OCI-LY7 (cell line): ENCODE results near the gene FHIT. TPM values are rescaled to one million over a fixed set of nuclear protein-coding genes. Genes with fewer than 3 reads are reported as not detected.

ENCODE experiments used
- BruUV-seq: library from RNA; stranded (reverse); fragments of 400-500 nt; replicated peaks from 2 replicates; lab custom pipeline; 2021; lab: Mats Ljungman, UMichigan
- CTCF ChIA-PET: fragments of 300-600 bp; sonication (Branson Sonifier 250); formaldehyde crosslinking; loops from one replicate; lab custom pipeline; 2022; ENCODE audit warnings: antibody characterized with exemption; ENCODE audit not compliant: unreplicated experiment; lab: Charles Lee
- POLR2A ChIA-PET: fragments of 300-600 bp; sonication (Branson Sonifier 250); formaldehyde crosslinking; loops from one replicate; lab custom pipeline; 2022; ENCODE audit warnings: antibody characterized with exemption; lab: Charles Lee
- DNase-seq: peaks from one replicate; pipeline ENCODE4 v3.0.0-alpha.2; 2015; ENCODE audit warnings: low spot score
- H2AFZ ChIP-seq: fragments of 200-600 bp; sonication (generic), shearing (Covaris generic); 2 replicates; pipeline ENCODE4 v1.6.1; 2014; ENCODE audit warnings: mild to moderate bottlenecking, antibody characterized with exemption, low read length, moderate library complexity
- H3K27ac ChIP-seq: fragments of 200-600 bp; sonication (generic); 2 replicates; pipeline ENCODE4 v1.5.1; 2014; ENCODE audit warnings: mixed run types, low read depth, mild to moderate bottlenecking, moderate library complexity, low read length, inconsistent platforms; ENCODE audit not compliant: poor library complexity, severe bottlenecking
- H3K36me3 ChIP-seq: fragments of 200-600 bp; sonication (generic); 2 replicates; pipeline ENCODE4 v1.6.1; 2014; ENCODE audit warnings: mild to moderate bottlenecking, antibody characterized with exemption, low read length, moderate library complexity, mixed read lengths; ENCODE audit not compliant: insufficient read depth
- H3K4me1 ChIP-seq: fragments of 200-600 bp; sonication (generic); 2 replicates; pipeline ENCODE4 v1.5.1; 2014; ENCODE audit warnings: mild to moderate bottlenecking, low read length; ENCODE audit not compliant: insufficient read depth, poor library complexity, severe bottlenecking
- H3K4me2 ChIP-seq: fragments of 200-600 bp; sonication (generic); 2 replicates; pipeline ENCODE4 v1.6.1; 2014; ENCODE audit warnings: mild to moderate bottlenecking, low read length
- H3K4me3 ChIP-seq: fragments of 200-600 bp; sonication (generic); 2 replicates; pipeline ENCODE4 v1.5.1; 2014; ENCODE audit warnings: mild to moderate bottlenecking, low read depth, low read length; ENCODE audit not compliant: poor library complexity, severe bottlenecking
- H3K79me2 ChIP-seq: fragments of 200-600 bp; sonication (generic); 2 replicates; pipeline ENCODE4 v1.6.1; 2016; ENCODE audit warnings: low read depth, mild to moderate bottlenecking, low read length, moderate library complexity, mixed read lengths; ENCODE audit not compliant: insufficient read depth
- H3K9me2 ChIP-seq: fragments of 200-600 bp; sonication (generic); 2 replicates; pipeline ENCODE4 v1.6.1; 2016; ENCODE audit warnings: mild to moderate bottlenecking, low read length, mixed read lengths; ENCODE audit not compliant: insufficient read depth
- H3K9me3 ChIP-seq: fragments of 200-600 bp; sonication (generic); 2 replicates; pipeline ENCODE4 v1.6.1; 2014; ENCODE audit warnings: mild to moderate bottlenecking, mixed run types, low read length, mixed read lengths
- H4K20me1 ChIP-seq: fragments of 200-600 bp; sonication (generic); 2 replicates; pipeline ENCODE4 v1.6.1; 2014; ENCODE audit warnings: mild to moderate bottlenecking, antibody characterized with exemption, low read length, moderate library complexity, mixed read lengths; ENCODE audit not compliant: insufficient read depth
- EZH2phosphoT487 ChIP-seq: fragments of 200-600 bp; sonication (generic); IDR thresholded peaks from 2 replicates; pipeline ENCODE4 v1.6.1; 2018; ENCODE audit warnings: low read depth, borderline replicate concordance, mild to moderate bottlenecking, mixed run types, antibody characterized with exemption, low read length, moderate library complexity, mixed read lengths
- intact Hi-C: fragments of 100-400 bp; cut with micrococcal nuclease; formaldehyde crosslinking; loops from one replicate; pipeline ENCODE4 v1.10.0; 2022; ENCODE audit not compliant: unreplicated experiment
- total RNA-seq, 2 experiments: library from RNA; depleted of rRNA in 1 of 2; stranded (reverse); fragments of >200 nt in 1 of 2; shearing (Covaris generic) in 1 of 2; gene quantifications; 2 replicates each; pipeline ENCODE4 v1.2.3, GENCODE V29; 2014 to 2022
- TF ChIP-seq, protein P1 (sequence below): fragments of 200-600 bp; sonication (generic); conservative IDR thresholded peaks from 2 replicates; pipeline ENCODE4 v1.5.1; 2014; ENCODE audit warnings: mild to moderate bottlenecking, antibody characterized with exemption, low read length, moderate library complexity, mixed read lengths

FHIT gene
- total RNA-seq, 2 experiments from 2014 or later, result 5.0 to 10.9 TPM

DNA sequence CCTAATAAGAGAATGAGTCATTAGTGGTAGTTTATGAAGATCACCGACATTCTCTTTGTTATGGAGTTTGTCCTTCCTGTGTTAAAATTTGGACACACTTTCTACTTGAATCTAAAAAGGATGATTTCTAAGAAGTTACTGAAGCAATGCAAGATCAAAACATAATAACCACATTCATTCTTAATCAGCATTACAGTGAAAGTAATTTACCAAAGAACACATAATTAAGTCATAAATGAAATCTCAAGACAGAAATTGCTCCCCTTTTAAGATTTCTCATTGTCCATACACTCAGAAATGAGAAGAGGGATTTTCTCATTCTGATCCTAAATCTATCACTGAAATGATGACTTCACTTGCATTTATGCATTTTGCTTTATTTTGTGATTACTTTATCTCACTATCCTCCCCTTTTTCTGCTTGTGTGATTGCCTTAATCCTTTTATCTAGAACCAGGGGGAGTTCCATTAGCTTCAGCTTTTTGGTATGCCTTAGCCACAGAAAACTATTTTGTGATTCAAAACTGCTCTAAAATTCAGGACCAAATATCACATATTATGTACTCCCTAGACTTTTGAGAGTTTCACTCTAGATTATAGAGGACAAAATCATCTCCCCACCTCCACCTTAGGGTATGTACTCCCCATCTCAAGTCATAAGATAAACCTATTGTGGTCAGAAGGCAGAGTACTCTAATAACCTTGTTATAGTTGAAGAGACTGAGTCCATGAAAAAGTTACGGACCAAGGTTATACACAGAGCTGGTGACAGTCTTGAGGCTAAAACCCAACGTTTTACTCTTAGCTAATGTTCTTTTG, 1383.9 kb downstream of the FHIT start:
- no peaks in the 10 kb centered on the region for H3K9me3 ChIP-seq
- intact Hi-C loops, result no loop called here
- H3K4me1 ChIP-seq, result no peaks in the 10 kb centered on the region
- CTCF ChIA-PET, result no interaction called here
- DNase-seq, result no peak
- no peaks in the 10 kb centered on the region for H3K79me2 ChIP-seq
- no TSS peak for BruUV-seq
- H3K27ac ChIP-seq, result no peak overlapping the region
- H3K4me3 ChIP-seq, result no peak overlapping the region
- no peaks in the 10 kb centered on the region for H3K9me2 ChIP-seq
- H3K36me3 ChIP-seq, result no peaks in the 10 kb centered on the region
- H4K20me1 ChIP-seq, result no peaks in the 10 kb centered on the region
- TF ChIP-seq, protein P1, sequence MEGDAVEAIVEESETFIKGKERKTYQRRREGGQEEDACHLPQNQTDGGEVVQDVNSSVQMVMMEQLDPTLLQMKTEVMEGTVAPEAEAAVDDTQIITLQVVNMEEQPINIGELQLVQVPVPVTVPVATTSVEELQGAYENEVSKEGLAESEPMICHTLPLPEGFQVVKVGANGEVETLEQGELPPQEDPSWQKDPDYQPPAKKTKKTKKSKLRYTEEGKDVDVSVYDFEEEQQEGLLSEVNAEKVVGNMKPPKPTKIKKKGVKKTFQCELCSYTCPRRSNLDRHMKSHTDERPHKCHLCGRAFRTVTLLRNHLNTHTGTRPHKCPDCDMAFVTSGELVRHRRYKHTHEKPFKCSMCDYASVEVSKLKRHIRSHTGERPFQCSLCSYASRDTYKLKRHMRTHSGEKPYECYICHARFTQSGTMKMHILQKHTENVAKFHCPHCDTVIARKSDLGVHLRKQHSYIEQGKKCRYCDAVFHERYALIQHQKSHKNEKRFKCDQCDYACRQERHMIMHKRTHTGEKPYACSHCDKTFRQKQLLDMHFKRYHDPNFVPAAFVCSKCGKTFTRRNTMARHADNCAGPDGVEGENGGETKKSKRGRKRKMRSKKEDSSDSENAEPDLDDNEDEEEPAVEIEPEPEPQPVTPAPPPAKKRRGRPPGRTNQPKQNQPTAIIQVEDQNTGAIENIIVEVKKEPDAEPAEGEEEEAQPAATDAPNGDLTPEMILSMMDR, result no peak
- no peak for TF ChIP-seq EZH2phosphoT487
- no peak overlapping the region for H3K4me2 ChIP-seq
- POLR2A ChIA-PET, result interaction anchor here (0.7 kb wide), 2 partner anchors 392 to 444 kb away, joined by 4 to 8 read pairs; no protein-coding TSS in a partner anchor
- H2AFZ ChIP-seq, result no peak overlapping the region

DNA sequence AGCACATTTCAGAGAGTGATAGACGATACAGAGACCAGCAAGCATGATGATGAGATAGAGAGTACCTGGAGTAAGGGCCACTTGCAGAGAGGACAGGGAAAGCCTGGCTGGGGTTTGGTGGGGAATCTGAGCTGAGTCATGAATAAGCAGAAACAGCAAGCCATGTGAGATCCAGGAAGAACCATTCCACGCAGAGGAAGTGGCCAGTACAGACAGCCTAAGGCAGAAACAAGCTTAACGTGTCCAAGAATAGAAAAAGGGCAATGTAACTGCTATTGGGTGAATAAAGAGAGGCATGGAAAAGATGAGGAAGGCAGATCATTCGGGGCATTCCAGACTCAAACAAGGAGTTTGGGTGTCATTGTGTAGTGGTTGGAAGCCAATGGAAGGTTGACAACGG, 1385.2 kb downstream of the FHIT start:
- no TSS peak for BruUV-seq
- intact Hi-C loops, result no loop called here
- DNase-seq, result no peak
- Histone ChIP-seq H3K27ac (no peak overlapping the region), H3K9me3 (no peaks in the 10 kb centered on the region), H3K4me1 (no peaks in the 10 kb centered on the region), H4K20me1 (no peaks in the 10 kb centered on the region), H3K4me3 (no peak overlapping the region), H3K36me3 (no peaks in the 10 kb centered on the region), H3K4me2 (no peak overlapping the region), H3K9me2 (no peaks in the 10 kb centered on the region), H2AFZ (no peak overlapping the region), H3K79me2 (no peaks in the 10 kb centered on the region)
- no peak for TF ChIP-seq EZH2phosphoT487
- TF ChIP-seq, protein P1, result no peak
- ChIA-PET CTCF (no interaction called here), POLR2A (no interaction called here)

DNA sequence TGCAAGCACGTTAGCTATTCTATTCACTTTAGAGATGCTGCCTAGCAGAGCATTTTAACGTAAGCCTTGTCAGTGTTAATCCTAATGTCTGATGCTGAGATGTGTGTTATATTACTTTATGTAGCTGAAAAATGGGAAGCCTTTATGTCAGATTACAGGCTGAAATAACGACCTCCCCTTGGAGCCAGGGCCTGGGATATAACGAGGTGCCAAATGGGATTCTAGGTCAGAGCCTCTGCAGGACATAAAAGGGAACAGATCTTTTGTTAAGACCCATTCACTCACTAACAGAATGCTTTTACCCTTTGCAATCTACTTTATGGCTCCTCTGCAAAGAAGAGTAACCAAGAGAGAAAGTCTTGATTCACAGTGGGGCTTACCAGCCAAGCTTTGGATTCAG, 1385.9 kb downstream of the FHIT start:
- no peaks in the 10 kb centered on the region for H3K36me3 ChIP-seq
- no peak overlapping the region for H3K4me3 ChIP-seq
- H3K4me2 ChIP-seq, result no peak overlapping the region
- no peak overlapping the region for H2AFZ ChIP-seq
- no peaks in the 10 kb centered on the region for H4K20me1 ChIP-seq
- H3K4me1 ChIP-seq, result no peaks in the 10 kb centered on the region
- H3K79me2 ChIP-seq, result no peaks in the 10 kb centered on the region
- H3K27ac ChIP-seq, result no peak overlapping the region
- no peak for TF ChIP-seq EZH2phosphoT487
- TF ChIP-seq, protein P1, result no peak
- CTCF ChIA-PET, result no interaction called here
- POLR2A ChIA-PET, result no interaction called here
- H3K9me3 ChIP-seq, result no peaks in the 10 kb centered on the region
- H3K9me2 ChIP-seq, result no peaks in the 10 kb centered on the region
- no peak for DNase-seq
- no TSS peak for BruUV-seq
- intact Hi-C loops, result no loop called here
